Osteoblast (primary cell): ENCODE data around the gene DMD. TPM values are rescaled to one million over a fixed set of nuclear protein-coding genes. Genes with fewer than 3 reads are reported as not detected.

Experiments used
- DNase-seq: peaks from one replicate; pipeline ENCODE4 v3.0.0; 2011; ENCODE audit warnings: low spot score, mixed read lengths; ENCODE audit not compliant: insufficient read length; ENCODE audit errors: missing footprints
- H2AFZ ChIP-seq: 2 replicates; pipeline ENCODE4 v1.6.0; 2011; ENCODE audit warnings: mild to moderate bottlenecking, low read length
- H3K27ac ChIP-seq: 2 replicates; pipeline ENCODE4 v1.5.1; 2011; ENCODE audit warnings: mild to moderate bottlenecking, low read depth, low read length, moderate library complexity
- H3K27me3 ChIP-seq: 2 replicates; pipeline ENCODE4 v1.6.0; 2012; ENCODE audit warnings: mild to moderate bottlenecking, control low read depth, inconsistent platforms, low read length, moderate library complexity; ENCODE audit not compliant: insufficient read depth
- H3K36me3 ChIP-seq: 2 replicates; pipeline ENCODE4 v1.5.1; 2011; ENCODE audit warnings: mild to moderate bottlenecking, low read length, control low read depth, moderate library complexity; ENCODE audit not compliant: insufficient read depth
- H3K4me1 ChIP-seq: 2 replicates; pipeline ENCODE4 v1.5.1; 2011; ENCODE audit warnings: mild to moderate bottlenecking, low read length, control low read depth, moderate library complexity; ENCODE audit not compliant: insufficient read depth
- H3K4me2 ChIP-seq: 2 replicates; pipeline ENCODE4 v1.6.0; 2011; ENCODE audit warnings: mild to moderate bottlenecking, low read length; ENCODE audit not compliant: insufficient read depth
- H3K4me3 ChIP-seq: fragments of 200-600 bp; sonication (generic); 3 replicates; pipeline ENCODE4 v1.5.1; 2012; ENCODE audit warnings: mild to moderate bottlenecking, low read length, inconsistent platforms; ENCODE audit not compliant: insufficient read depth
- H3K79me2 ChIP-seq: 2 replicates; pipeline ENCODE4 v1.6.0; 2012; ENCODE audit warnings: mild to moderate bottlenecking, low read length, control low read depth, inconsistent platforms; ENCODE audit not compliant: insufficient read depth
- H3K9me3 ChIP-seq: 2 replicates; pipeline ENCODE4 v1.5.1; 2011; ENCODE audit warnings: low read depth, low read length, control low read depth
- H4K20me1 ChIP-seq: 2 replicates; pipeline ENCODE4 v1.6.0; 2012; ENCODE audit warnings: mild to moderate bottlenecking, low read length, control low read depth; ENCODE audit not compliant: insufficient read depth
- total RNA-seq: library from RNA; depleted of rRNA; stranded (reverse); fragments of >200 nt; gene quantifications from 2 replicates; pipeline ENCODE4 v1.2.3, GENCODE V29; 2012
- TF ChIP-seq, protein P1 (sequence below): IDR thresholded peaks from 2 replicates; pipeline ENCODE4 v1.5.1; 2011; ENCODE audit warnings: mild to moderate bottlenecking, low read depth, low read length, moderate library complexity; ENCODE audit errors: extremely low read depth

Gene DMD
- total RNA-seq, 1 donor = 12.7 TPM

DNA sequence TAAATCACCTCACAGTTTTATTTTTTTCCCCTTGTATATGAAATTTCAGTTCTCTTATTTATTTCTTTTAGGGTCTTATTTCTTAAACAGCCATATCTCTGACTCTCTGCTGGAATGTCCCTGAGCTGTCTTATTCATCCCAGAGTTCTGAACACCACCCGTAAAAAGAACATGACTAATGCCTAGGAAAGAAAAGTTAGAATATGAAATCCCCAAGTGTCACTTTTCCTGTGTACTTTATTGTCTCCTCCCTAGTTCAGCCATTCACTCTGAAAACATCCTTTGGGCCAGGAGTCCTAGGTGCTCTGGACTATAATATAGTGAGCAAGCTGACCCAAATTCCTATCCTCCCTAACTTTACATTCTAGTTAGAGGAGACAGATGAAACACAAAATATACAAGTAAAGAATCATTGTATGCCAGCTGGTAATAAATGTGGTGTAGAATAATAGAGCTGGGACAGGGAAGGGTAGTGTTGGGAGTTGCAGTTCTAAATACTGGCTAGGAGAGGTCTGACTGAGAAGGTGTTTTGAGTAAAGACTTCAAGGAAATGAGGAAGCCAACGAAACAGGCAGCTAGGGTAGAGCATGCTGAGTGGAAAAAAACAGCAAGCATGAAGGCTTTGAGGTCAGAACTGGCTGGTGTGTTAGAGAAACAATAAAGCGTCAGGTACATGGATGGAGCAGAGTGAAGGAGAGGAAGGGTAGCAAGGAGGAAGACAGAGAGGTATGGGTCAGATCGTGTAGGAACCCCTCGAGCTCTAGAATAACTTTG lies 2098.9 kb downstream of the DMD start:
- Histone ChIP-seq H3K9me3 (no peaks in the 10 kb centered on the region), H3K4me3 (no peak overlapping the region), H3K36me3 (no peaks in the 10 kb centered on the region), H4K20me1 (no peaks in the 10 kb centered on the region), H3K4me1 (no peaks in the 10 kb centered on the region), H3K27me3 (no peaks in the 10 kb centered on the region), H2AFZ (no peak overlapping the region), H3K4me2 (no peak overlapping the region), H3K27ac (no peak overlapping the region), H3K79me2 (no peaks in the 10 kb centered on the region)
- no peak for DNase-seq
- TF ChIP-seq, protein P1, sequence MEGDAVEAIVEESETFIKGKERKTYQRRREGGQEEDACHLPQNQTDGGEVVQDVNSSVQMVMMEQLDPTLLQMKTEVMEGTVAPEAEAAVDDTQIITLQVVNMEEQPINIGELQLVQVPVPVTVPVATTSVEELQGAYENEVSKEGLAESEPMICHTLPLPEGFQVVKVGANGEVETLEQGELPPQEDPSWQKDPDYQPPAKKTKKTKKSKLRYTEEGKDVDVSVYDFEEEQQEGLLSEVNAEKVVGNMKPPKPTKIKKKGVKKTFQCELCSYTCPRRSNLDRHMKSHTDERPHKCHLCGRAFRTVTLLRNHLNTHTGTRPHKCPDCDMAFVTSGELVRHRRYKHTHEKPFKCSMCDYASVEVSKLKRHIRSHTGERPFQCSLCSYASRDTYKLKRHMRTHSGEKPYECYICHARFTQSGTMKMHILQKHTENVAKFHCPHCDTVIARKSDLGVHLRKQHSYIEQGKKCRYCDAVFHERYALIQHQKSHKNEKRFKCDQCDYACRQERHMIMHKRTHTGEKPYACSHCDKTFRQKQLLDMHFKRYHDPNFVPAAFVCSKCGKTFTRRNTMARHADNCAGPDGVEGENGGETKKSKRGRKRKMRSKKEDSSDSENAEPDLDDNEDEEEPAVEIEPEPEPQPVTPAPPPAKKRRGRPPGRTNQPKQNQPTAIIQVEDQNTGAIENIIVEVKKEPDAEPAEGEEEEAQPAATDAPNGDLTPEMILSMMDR = no peak

DNA sequence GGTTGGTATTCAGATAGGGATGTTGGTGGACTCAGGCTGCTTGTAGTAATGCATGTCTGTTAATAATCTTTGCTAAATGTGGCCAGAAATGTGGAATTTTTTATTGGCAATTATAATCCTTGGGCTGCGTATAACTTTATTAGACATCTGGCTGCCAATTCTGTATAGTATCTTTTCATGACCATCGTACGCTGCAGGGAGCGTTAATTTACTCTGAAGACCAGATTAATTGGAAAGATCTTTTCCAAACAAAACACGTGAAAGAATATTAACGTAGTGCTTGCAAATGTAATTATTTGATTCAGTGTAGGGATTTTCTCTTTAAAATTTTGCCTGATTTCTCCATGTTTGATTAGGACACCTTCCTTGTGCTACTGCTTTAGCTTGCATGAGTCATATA lies 2100.7 kb downstream of the DMD start:
- no peak overlapping the region for H2AFZ ChIP-seq
- no peaks in the 10 kb centered on the region for H4K20me1 ChIP-seq
- no peaks in the 10 kb centered on the region for H3K4me1 ChIP-seq
- no peak for DNase-seq
- no peaks in the 10 kb centered on the region for H3K9me3 ChIP-seq
- no peak overlapping the region for H3K4me2 ChIP-seq
- H3K4me3 ChIP-seq = no peak overlapping the region
- H3K27ac ChIP-seq = no peak overlapping the region
- H3K27me3 ChIP-seq = no peaks in the 10 kb centered on the region
- no peaks in the 10 kb centered on the region for H3K79me2 ChIP-seq
- TF ChIP-seq, protein P1 = no peak
- no peaks in the 10 kb centered on the region for H3K36me3 ChIP-seq

DNA sequence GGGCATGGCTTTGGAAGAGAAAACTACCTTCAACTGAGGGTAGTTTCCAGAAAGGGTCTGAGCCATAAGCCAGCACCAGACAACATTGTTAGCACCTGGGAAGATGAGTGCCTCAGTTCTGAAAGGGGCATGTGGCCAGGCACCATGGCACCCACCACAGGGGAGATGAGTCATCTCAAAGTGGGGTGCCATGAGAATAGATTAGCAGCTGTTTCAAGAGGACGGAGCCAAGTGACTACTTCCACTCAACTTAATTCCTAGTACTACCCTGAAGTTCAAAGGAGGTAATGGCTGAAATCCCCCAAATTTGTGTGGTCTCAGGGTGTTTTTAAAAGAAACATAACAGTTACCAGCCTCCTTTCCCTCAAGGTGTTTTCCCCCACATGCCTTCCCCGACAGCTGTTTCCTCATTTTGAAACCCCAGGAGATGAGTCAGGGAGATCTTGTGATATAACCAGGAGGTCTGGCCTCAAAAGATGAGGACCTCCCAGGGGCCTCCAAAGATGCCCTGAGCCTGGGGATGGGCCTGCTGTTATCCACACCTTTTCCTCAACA lies 2111.7 kb downstream of the DMD start:
- Histone ChIP-seq H3K36me3 (no peaks in the 10 kb centered on the region), H3K27ac (no peak overlapping the region), H3K27me3 (no peaks in the 10 kb centered on the region), H3K4me1 (no peaks in the 10 kb centered on the region), H3K4me2 (no peak overlapping the region), H4K20me1 (no peaks in the 10 kb centered on the region), H3K9me3 (no peaks in the 10 kb centered on the region), H2AFZ (no peak overlapping the region), H3K79me2 (no peaks in the 10 kb centered on the region), H3K4me3 (no peak overlapping the region)
- DNase-seq = no peak
- TF ChIP-seq, protein P1 = no peak

DNA sequence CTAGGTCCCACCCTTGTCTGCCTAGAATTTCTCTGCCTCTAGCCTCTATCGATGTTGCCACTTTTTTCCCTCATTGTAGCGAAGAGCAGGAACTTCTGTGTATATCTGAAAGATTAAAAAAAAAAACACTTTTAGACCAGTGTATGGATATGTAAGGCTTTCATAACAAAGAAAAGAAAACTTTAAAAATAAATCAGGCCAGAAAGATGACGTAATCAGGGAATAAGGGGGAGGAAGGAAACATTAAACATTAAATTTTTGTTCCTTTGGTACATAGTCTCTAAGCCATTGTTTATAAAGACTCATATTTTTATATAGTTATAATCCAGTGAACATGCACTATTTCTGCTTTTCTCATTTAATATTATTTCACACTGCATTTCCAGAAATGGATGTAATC lies 2113.3 kb downstream of the DMD start:
- TF ChIP-seq, protein P1 = no peak
- H3K79me2 ChIP-seq = no peaks in the 10 kb centered on the region
- H3K4me1 ChIP-seq = no peaks in the 10 kb centered on the region
- no peak overlapping the region for H3K4me2 ChIP-seq
- no peaks in the 10 kb centered on the region for H3K36me3 ChIP-seq
- no peaks in the 10 kb centered on the region for H3K9me3 ChIP-seq
- no peaks in the 10 kb centered on the region for H3K27me3 ChIP-seq
- no peak for DNase-seq
- H2AFZ ChIP-seq = no peak overlapping the region
- no peaks in the 10 kb centered on the region for H4K20me1 ChIP-seq
- no peak overlapping the region for H3K27ac ChIP-seq
- no peak overlapping the region for H3K4me3 ChIP-seq
